WTC11 (cell line): ENCODE data around the gene COMTD1. TPM values are rescaled to one million over a fixed set of nuclear protein-coding genes. Genes with fewer than 3 reads are reported as not detected.
A peak's percentile ranks its signal among the peaks of the same experiment; 100 is the strongest.

Source experiments
- ATAC-seq: fragments of 200-7000 bp; cut with Tn5 transposase; 2 replicates; pipeline ENCODE4 v1.10.0; 2021; ENCODE audit warnings: mild to moderate bottlenecking, moderate library complexity
- CTCF ChIA-PET: fragments of 300-600 bp; sonication (Branson Sonifier 250); formaldehyde crosslinking; loops from one replicate; lab custom pipeline; 2021; ENCODE audit warnings: antibody characterized with exemption; lab: Charles Lee
- POLR2A ChIA-PET: fragments of 350-600 bp; sonication (Branson Sonifier 250); formaldehyde crosslinking; loops from one replicate; lab custom pipeline; 2021; ENCODE audit warnings: antibody characterized with exemption; lab: Charles Lee
- DNase-seq: peaks from one replicate; pipeline ENCODE4 v3.0.0; 2021; ENCODE audit warnings: low spot score
- H3K27ac Mint-ChIP-seq: 2 replicates; pipeline ENCODE4 v1.8.0; 2021; ENCODE audit warnings: mixed read lengths
- H3K27me3 Mint-ChIP-seq: 2 replicates; pipeline ENCODE4 v1.8.0; 2021; ENCODE audit warnings: low read depth, mild to moderate bottlenecking, moderate library complexity, mixed read lengths
- H3K36me3 Mint-ChIP-seq: 2 replicates; pipeline ENCODE4 v1.8.0; 2021; ENCODE audit warnings: mixed read lengths
- H3K4me1 Mint-ChIP-seq: 2 replicates; pipeline ENCODE4 v1.8.0; 2022; ENCODE audit warnings: mixed read lengths
- H3K4me3 Mint-ChIP-seq: 2 replicates; pipeline ENCODE4 v1.8.0; 2021; ENCODE audit warnings: mild to moderate bottlenecking, moderate library complexity, mixed read lengths
- H3K9me3 Mint-ChIP-seq: 2 replicates; pipeline ENCODE4 v1.8.0; 2021; ENCODE audit warnings: mixed read lengths
- GABPB1 ChIP-seq: sonication (generic); formaldehyde crosslinking; IDR thresholded peaks from 2 replicates; pipeline ENCODE4 v1.8.1; 2023; ENCODE audit warnings: mild to moderate bottlenecking, missing genetic modification reagents
- GRHL2 ChIP-seq: fragments of 250-450 bp; sonication (Bioruptor Pico); IDR thresholded peaks from 2 replicates; pipeline ENCODE4 v1.8.0; 2022; ENCODE audit warnings: mild to moderate bottlenecking, moderate library complexity; ENCODE audit not compliant: insufficient replicate concordance, severe bottlenecking
- JUN ChIP-seq: sonication (generic); formaldehyde crosslinking; IDR thresholded peaks from 2 replicates; pipeline ENCODE4 v1.8.0; 2023; ENCODE audit warnings: mild to moderate bottlenecking, missing genetic modification reagents
- KAT7 ChIP-seq: sonication (generic); formaldehyde crosslinking; IDR thresholded peaks from 2 replicates; pipeline ENCODE4 v1.8.1; 2023; ENCODE audit warnings: missing genetic modification reagents, mild to moderate bottlenecking, borderline replicate concordance
- total RNA-seq: library from RNA; stranded (reverse); gene quantifications from 3 replicates; pipeline ENCODE4 v1.2.3, GENCODE V29; 2021
- TF ChIP-seq, protein P1 (sequence below): fragments of 250-450 bp; sonication (Bioruptor Pico); IDR thresholded peaks from 2 replicates; pipeline ENCODE4 v1.9.0; 2021; ENCODE audit warnings: mild to moderate bottlenecking
- TF ChIP-seq, protein P2 (sequence below): sonication (generic); formaldehyde crosslinking; IDR thresholded peaks from 2 replicates; pipeline ENCODE4 v1.8.1; 2022; ENCODE audit warnings: missing genetic modification reagents, borderline replicate concordance
- TF ChIP-seq, protein P3 (sequence below): sonication (generic); formaldehyde crosslinking; IDR thresholded peaks from 2 replicates; pipeline ENCODE4 v1.8.0; 2022; ENCODE audit warnings: mild to moderate bottlenecking, missing genetic modification reagents
- TF ChIP-seq, protein P4 (sequence below): sonication (generic); formaldehyde crosslinking; IDR thresholded peaks from 2 replicates; pipeline ENCODE4 v1.8.1; 2022; ENCODE audit warnings: mild to moderate bottlenecking, missing genetic modification reagents, moderate library complexity, borderline replicate concordance
- TF ChIP-seq, protein P5 (sequence below): sonication (generic); formaldehyde crosslinking; IDR thresholded peaks from 2 replicates; pipeline ENCODE4 v1.8.0; 2022; ENCODE audit warnings: mild to moderate bottlenecking, missing genetic modification reagents
- TF ChIP-seq, protein P6 (sequence below): sonication (generic); formaldehyde crosslinking; IDR thresholded peaks from 2 replicates; pipeline ENCODE4 v1.8.0; 2023; ENCODE audit warnings: missing genetic modification reagents, mild to moderate bottlenecking, borderline replicate concordance
- TF ChIP-seq, protein P7 (sequence below): fragments of 200-600 bp; IDR thresholded peaks from 2 replicates; pipeline ENCODE4 v1.8.0; 2022; ENCODE audit warnings: antibody characterized with exemption

Gene COMTD1
- total RNA-seq, 1 experiment from 2014 or later, result 47.8 TPM

DNA sequence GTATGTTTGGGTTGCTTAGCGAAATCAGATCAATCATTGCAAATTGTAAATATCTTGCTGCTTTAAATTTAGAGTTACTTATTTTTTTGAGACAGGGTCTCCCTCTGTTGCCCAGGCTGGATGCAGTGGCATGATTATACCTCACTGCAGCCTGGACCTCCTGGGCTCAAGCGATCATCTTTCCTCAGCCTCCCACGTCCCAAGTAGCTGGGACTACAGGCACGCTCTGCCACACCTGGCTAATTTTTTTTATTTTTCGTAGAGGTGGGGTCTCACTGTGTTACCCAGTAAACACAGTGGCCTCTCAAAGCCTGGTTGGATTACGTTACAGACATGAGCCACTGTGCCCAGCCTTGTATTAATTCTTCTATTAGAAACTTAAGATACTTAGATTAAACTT is 23.4 kb downstream of the COMTD1 start:
- H3K4me3 Mint-ChIP-seq, result peak overlapping the region; percentile 97
- peaks cover 36% of the 10 kb centered on the region for H3K4me1 Mint-ChIP-seq
- POLR2A ChIA-PET, result interaction anchor here (3.2 kb wide), 1 partner anchor 23 kb away, joined by 19 read pairs; the partner anchor contains the start of gene COMTD1
- H3K36me3 Mint-ChIP-seq, result peaks cover 58% of the 10 kb centered on the region
- TF ChIP-seq, protein P1, sequence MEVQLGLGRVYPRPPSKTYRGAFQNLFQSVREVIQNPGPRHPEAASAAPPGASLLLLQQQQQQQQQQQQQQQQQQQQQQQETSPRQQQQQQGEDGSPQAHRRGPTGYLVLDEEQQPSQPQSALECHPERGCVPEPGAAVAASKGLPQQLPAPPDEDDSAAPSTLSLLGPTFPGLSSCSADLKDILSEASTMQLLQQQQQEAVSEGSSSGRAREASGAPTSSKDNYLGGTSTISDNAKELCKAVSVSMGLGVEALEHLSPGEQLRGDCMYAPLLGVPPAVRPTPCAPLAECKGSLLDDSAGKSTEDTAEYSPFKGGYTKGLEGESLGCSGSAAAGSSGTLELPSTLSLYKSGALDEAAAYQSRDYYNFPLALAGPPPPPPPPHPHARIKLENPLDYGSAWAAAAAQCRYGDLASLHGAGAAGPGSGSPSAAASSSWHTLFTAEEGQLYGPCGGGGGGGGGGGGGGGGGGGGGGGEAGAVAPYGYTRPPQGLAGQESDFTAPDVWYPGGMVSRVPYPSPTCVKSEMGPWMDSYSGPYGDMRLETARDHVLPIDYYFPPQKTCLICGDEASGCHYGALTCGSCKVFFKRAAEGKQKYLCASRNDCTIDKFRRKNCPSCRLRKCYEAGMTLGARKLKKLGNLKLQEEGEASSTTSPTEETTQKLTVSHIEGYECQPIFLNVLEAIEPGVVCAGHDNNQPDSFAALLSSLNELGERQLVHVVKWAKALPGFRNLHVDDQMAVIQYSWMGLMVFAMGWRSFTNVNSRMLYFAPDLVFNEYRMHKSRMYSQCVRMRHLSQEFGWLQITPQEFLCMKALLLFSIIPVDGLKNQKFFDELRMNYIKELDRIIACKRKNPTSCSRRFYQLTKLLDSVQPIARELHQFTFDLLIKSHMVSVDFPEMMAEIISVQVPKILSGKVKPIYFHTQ (CRISPR knock-in tag), result no peak
- TF ChIP-seq, protein P2, sequence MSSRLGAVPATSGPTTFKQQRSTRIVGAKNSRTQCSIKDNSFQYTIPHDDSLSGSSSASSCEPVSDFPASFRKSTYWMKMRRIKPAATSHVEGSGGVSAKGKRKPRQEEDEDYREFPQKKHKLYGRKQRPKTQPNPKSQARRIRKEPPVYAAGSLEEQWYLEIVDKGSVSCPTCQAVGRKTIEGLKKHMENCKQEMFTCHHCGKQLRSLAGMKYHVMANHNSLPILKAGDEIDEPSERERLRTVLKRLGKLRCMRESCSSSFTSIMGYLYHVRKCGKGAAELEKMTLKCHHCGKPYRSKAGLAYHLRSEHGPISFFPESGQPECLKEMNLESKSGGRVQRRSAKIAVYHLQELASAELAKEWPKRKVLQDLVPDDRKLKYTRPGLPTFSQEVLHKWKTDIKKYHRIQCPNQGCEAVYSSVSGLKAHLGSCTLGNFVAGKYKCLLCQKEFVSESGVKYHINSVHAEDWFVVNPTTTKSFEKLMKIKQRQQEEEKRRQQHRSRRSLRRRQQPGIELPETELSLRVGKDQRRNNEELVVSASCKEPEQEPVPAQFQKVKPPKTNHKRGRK, result no peak
- TF ChIP-seq, all 79 proteins: peak for 0
- ATAC-seq (no peak), DNase-seq (no peak)
- H3K27me3 Mint-ChIP-seq, result no peaks in the 10 kb centered on the region
- no peaks in the 10 kb centered on the region for H3K9me3 Mint-ChIP-seq
- peak overlapping the region; percentile 98 for H3K27ac Mint-ChIP-seq
- CTCF ChIA-PET, result interaction anchor here (3.0 to 4.2 kb wide), 3 partner anchors 19 to 25 kb away, joined by 16 to 39 read pairs (median 36); partner anchors contain the start of gene COMTD1

DNA sequence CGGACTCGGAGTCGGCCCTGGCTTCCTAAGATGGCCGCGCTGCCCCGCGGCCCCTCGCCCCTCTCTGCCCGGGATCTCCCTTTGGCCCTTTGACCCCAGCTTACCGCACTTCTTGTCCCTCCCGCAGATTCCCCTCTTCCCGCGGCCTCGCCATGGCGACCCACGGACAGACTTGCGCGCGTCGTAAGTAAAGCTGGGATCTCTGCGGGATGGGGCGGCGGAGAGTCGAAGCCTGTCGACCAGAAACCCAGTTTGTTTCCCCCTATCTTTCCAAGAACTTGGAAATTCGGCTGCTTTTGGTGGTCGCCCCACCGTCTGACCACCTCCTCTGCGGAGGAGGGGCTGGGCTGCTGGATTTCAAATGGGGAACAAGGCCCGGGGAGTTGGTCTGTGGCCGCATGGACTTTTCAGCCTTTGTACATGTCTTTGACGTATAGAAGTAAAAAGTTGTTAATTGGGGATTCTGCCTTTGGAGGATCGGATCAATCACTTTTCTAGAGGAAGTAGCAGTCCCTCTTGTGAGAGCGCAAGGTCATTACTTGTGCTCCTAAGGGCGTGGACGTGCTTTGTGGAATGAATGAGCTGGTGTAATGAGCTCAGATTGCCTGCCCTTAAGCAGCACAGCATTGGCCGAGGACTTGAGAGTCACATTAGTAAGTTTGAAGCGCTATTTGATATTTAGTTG is 24.6 kb downstream of the COMTD1 start:
- H3K27ac Mint-ChIP-seq, result peak overlapping the region; percentile 98

More for the DNA sequence above, 24.6 kb downstream of the COMTD1 start:
- DNase-seq (no peak), ATAC-seq (peak; percentile 7)
- Mint-ChIP-seq H3K4me3 (peak overlapping the region; percentile 97), H3K4me1 (peaks cover 42% of the 10 kb centered on the region), H3K36me3 (peaks cover 46% of the 10 kb centered on the region), H3K9me3 (no peaks in the 10 kb centered on the region), H3K27me3 (no peaks in the 10 kb centered on the region)
- ChIA-PET CTCF (interaction anchor here (0.5 to 4.2 kb wide), 8 partner anchors 11 to 24 kb away, joined by 3 to 39 read pairs (median 8); partner anchors contain the start of gene COMTD1), POLR2A (interaction anchor here (0.8 to 3.2 kb wide), 8 partner anchors 8 to 105 kb away, joined by 3 to 19 read pairs (median 10); partner anchors contain the start of genes COMTD1 and SAMD8)
- TF ChIP-seq GRHL2 (CRISPR knock-in tag) (no peak), JUN (CRISPR knock-in tag) (peak; percentile 60; the same call in 1 of the 2 replicates), KAT7 (CRISPR knock-in tag) (0 out of 2 replicates have a peak, but pooled peaks have one; percentile 70), GABPB1 (CRISPR knock-in tag) (no peak)
- TF ChIP-seq, protein P3, sequence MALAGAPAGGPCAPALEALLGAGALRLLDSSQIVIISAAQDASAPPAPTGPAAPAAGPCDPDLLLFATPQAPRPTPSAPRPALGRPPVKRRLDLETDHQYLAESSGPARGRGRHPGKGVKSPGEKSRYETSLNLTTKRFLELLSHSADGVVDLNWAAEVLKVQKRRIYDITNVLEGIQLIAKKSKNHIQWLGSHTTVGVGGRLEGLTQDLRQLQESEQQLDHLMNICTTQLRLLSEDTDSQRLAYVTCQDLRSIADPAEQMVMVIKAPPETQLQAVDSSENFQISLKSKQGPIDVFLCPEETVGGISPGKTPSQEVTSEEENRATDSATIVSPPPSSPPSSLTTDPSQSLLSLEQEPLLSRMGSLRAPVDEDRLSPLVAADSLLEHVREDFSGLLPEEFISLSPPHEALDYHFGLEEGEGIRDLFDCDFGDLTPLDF (CRISPR knock-in tag), result no peak
- TF ChIP-seq, protein P4, sequence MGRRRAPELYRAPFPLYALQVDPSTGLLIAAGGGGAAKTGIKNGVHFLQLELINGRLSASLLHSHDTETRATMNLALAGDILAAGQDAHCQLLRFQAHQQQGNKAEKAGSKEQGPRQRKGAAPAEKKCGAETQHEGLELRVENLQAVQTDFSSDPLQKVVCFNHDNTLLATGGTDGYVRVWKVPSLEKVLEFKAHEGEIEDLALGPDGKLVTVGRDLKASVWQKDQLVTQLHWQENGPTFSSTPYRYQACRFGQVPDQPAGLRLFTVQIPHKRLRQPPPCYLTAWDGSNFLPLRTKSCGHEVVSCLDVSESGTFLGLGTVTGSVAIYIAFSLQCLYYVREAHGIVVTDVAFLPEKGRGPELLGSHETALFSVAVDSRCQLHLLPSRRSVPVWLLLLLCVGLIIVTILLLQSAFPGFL (CRISPR knock-in tag), result no peak
- TF ChIP-seq, protein P5, sequence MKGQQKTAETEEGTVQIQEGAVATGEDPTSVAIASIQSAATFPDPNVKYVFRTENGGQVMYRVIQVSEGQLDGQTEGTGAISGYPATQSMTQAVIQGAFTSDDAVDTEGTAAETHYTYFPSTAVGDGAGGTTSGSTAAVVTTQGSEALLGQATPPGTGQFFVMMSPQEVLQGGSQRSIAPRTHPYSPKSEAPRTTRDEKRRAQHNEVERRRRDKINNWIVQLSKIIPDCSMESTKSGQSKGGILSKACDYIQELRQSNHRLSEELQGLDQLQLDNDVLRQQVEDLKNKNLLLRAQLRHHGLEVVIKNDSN (CRISPR knock-in tag), result no peak
- TF ChIP-seq, protein P6, sequence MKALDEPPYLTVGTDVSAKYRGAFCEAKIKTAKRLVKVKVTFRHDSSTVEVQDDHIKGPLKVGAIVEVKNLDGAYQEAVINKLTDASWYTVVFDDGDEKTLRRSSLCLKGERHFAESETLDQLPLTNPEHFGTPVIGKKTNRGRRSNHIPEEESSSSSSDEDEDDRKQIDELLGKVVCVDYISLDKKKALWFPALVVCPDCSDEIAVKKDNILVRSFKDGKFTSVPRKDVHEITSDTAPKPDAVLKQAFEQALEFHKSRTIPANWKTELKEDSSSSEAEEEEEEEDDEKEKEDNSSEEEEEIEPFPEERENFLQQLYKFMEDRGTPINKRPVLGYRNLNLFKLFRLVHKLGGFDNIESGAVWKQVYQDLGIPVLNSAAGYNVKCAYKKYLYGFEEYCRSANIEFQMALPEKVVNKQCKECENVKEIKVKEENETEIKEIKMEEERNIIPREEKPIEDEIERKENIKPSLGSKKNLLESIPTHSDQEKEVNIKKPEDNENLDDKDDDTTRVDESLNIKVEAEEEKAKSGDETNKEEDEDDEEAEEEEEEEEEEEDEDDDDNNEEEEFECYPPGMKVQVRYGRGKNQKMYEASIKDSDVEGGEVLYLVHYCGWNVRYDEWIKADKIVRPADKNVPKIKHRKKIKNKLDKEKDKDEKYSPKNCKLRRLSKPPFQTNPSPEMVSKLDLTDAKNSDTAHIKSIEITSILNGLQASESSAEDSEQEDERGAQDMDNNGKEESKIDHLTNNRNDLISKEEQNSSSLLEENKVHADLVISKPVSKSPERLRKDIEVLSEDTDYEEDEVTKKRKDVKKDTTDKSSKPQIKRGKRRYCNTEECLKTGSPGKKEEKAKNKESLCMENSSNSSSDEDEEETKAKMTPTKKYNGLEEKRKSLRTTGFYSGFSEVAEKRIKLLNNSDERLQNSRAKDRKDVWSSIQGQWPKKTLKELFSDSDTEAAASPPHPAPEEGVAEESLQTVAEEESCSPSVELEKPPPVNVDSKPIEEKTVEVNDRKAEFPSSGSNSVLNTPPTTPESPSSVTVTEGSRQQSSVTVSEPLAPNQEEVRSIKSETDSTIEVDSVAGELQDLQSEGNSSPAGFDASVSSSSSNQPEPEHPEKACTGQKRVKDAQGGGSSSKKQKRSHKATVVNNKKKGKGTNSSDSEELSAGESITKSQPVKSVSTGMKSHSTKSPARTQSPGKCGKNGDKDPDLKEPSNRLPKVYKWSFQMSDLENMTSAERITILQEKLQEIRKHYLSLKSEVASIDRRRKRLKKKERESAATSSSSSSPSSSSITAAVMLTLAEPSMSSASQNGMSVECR (CRISPR knock-in tag), result 0 out of 2 replicates have a peak, but pooled peaks have one; percentile 54
- TF ChIP-seq, protein P7, sequence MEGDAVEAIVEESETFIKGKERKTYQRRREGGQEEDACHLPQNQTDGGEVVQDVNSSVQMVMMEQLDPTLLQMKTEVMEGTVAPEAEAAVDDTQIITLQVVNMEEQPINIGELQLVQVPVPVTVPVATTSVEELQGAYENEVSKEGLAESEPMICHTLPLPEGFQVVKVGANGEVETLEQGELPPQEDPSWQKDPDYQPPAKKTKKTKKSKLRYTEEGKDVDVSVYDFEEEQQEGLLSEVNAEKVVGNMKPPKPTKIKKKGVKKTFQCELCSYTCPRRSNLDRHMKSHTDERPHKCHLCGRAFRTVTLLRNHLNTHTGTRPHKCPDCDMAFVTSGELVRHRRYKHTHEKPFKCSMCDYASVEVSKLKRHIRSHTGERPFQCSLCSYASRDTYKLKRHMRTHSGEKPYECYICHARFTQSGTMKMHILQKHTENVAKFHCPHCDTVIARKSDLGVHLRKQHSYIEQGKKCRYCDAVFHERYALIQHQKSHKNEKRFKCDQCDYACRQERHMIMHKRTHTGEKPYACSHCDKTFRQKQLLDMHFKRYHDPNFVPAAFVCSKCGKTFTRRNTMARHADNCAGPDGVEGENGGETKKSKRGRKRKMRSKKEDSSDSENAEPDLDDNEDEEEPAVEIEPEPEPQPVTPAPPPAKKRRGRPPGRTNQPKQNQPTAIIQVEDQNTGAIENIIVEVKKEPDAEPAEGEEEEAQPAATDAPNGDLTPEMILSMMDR, result no peak
